GM19023 (cell line): Measurements from ENCODE around the gene RTF1.
"Not testable (repeated sequence)": the region's sequence is repeated elsewhere in the genome, so short reads cannot be mapped to it uniquely, and the experiment has no call there.

Experiments
- ATAC-seq: cut with Tn5 transposase; IDR thresholded peaks from one replicate; pipeline ENCODE4 v1.9.1; 2021; ENCODE audit warnings: mild to moderate bottlenecking, moderate library complexity; ENCODE audit not compliant: unreplicated experiment

The RTF1 gene

DNA sequence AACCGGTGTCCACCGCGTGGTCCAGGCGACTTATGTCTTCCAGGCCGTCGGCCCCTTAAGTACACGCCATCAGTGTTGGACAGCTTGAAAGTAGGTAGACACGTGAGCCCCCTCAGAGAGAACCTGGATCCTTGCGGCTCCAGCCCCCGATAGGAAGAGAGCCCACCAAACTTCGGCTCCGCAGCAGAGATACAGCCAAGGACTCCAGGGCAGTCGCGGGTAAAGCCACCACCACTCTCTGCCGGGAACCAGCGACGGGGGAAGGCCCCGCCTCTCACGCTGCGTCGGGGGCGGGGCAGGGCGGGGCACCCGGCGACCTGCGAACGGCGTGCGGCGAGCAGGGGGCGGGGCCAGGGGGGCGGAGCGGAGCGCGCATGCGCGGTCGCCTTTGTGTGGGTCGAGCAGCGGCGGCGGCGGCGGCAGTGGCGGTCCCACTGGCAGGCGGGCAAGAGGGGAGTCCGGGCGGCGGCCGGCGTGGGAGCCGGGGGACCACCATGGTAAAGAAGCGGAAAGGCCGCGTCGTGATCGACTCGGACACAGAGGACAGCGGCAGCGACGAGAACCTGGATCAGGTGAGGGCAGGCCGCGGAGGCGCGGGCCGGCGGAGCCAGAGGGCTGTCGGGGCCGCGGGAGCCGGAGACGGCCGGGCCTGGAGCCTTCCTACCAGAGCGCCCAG, at the start of gene RTF1:
Gene RTF1, plus strand, starts transcription at position 354 of the 676 bp plus-strand sequence. Its CDS starts 21 bp downstream, at position 375.
- ATAC-seq: peak; percentile 85

DNA sequence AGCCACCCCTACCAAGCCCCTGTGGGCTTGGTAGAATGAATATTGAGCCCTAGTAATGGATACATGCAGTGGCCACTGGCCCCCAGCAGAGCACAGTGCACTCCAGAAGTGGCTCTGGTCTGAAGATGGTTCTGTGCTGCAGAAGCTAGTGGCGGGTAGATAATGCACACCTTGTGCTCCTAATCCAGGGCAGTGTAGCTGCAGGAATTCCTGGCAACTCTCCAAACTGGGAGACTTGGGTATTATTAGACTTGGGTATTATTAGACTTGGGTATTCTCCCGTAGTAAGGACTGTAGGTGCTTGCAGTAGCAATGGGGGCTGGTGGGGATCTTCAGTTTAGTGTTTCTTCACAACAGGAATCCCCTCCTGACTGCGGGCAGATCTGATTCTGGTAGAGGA, 49.5 kb upstream of the RTF1 start:
- no peak for ATAC-seq

DNA sequence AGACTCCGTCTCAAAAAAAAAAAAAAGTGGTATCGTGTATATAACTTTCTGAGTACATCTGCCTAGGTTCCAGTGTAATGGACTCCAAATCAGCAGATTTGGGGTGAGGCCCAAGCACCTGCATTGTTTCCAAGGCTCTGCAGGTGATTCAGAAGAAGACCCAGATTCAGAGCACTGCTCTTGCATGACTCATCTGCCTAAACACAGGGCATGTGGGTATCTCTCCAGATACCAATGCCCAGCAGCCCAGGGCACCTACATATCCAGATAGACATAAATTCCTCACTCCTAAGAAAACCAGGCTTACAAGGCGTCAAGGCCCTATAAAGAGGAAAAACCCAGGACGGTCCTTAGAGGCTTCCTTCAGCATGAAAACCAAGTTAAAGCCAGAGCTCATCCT, 38.9 kb upstream of the RTF1 start:
- no peak for ATAC-seq

DNA sequence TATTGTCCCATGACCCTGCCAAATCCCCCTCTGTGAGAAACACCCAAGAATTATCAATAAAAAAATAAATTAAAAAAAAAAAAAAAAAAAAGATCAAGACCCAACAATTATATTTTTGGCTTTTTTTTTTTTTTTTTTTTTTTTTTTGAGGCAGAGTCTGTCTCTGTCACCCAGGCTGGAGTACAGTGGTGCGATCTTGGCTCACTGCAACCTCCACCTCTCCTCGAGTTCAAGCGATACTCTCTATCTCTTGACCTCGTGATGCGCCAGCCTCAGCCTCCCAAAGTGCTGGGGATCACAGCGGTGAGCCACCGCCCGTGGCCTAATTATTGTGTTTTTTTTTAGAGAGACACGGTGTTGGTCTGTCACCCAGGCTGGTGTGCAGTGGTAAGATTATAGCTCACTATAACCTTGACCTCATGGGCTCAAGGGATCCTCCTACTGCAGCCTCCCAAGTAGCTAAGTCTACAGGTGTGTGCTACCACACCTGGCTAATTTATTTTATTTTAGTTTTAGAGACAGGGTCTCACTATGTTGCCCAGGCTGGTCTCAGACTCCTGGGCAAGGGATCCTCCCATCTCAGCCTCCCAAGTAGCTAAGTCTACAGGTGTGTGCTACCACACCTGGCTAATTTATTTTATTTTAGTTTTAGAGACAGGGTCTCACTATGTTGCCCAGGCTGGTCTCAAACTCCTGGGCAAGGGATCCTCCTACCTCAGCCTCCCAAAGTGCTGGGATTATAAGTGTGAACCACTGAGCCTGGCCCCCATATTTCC, 32.7 kb upstream of the RTF1 start:
- not testable (repeated sequence) for ATAC-seq

DNA sequence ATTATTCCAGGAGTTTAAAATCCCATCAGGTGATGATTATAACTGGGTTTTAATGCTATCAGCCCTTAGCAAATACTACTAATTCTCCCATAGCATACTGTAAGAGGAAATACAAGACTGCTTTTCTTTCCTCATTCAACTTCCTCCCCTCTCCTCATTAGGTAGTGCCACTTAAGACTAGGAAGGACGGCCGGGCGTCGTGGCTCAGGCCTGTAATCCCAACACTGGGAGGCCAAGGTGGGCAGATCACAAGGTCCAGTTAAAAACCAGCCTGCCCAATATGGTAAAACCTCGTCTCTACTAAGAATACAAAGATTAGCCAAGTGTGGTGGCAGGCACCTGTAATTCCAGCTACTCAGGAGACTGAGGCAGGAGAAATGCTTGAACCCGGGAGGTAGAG, 29.2 kb upstream of the RTF1 start:
- no peak for ATAC-seq

DNA sequence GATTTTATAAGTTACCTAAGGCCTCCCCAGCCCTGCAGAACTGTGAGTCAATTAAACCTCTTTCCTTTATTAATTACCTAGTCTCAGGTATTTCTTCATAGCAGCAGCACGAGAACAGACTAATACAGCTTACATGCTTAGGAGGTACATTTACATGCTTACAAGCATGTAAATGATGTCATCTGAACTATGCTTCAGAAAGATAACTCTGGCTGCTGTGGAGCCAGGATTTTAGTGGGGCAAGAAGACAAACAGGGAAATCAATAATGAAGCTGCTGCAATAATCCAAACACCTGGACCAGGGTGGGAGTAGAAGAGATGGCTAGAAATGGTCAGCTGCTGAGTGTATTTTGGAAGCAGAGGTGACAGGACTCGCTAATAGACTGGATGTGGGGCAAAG, 24.2 kb upstream of the RTF1 start:
- ATAC-seq: no peak

DNA sequence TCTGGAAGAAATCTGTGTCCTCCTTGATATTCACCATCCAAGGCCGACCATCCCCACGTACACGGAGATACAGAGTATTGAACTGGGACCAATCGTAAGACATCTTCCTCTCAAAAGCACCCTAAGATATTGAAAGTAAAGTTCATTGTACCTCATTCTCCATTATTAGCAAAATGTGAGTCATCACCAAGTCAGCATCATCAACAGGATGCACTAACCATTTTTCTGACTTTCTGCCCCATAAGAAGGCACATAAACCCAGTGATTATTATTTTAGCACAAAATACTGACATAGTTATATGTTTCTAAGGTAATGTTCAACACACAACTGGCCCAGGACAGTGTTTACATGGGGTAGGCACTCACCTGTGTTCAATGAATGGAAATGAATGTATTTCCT, 22.0 kb upstream of the RTF1 start:
- no peak for ATAC-seq

DNA sequence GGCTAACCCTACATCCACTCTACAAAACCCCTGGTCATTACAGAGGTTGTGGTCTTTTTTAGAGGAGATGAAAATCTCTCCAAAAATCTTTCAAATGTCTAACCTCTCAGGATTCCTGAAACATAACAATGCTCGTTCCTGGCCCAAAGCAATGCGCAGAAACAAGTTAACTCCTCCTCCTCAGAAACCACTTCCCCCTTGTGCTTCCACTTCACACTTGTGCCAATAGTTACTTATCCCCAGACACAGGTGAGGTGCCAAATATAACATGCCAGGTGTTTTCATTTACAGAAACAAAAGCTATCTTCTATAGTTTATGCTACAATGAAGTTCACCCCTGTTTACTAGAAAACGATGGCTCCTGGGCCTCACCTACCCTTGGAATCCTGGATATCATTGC, 20.8 kb upstream of the RTF1 start:
- no peak for ATAC-seq

DNA sequence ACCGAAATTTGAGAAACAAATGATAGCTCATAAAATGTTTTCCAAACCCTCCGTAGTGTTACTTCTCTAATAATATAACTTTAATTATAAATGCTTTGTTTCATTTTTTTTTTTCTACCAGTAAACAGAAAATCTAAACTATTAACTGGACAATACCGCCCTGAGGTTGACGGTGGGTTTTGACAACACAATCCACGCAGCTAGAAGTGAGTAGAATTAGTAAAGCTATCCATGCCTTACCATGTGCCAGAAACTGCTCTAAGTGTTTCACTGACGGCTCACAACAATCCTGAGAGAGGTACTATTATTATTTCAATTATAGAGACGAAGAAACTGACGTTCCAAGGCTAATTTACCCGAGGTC, 15.0 kb upstream of the RTF1 start:
- no peak for ATAC-seq

DNA sequence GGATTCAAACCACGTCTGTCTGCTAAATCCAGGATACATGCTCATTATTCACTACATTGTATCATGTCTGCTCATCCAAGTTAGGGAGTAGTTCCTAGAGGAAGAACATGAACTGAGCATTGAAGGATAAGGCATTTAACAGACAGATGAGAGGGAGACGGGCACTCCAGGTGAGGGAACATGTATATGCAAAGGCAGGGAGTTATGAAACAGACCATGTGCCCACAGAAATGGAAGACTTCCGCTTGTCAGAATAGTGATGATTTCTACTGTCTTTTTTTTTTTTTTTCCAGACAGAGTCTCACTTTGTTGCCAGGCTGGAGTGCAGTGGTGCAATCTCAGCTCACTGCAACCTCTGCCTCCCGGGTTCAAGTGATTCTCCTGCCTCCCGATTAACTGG, 9.6 kb upstream of the RTF1 start:
- no peak for ATAC-seq

DNA sequence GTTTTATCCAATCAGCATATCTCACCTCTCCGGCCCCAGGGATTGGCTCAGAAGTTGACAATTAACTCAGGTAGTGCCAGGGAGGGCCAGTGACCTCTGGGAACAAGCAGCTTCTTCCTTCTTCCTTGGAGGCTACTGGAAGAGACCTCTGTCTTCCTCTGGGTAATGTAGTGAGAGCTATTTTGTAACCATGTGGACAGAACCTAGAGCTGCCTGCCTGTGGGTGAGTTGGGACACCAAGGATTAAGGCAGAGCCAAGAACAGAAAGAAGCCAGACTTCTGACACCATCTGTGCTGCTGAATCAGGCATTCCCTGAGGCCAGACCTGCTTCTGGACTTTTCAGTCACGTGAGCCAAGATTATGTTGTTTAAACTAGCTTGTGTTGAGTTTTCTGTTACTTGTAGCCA, 8.7 kb upstream of the RTF1 start:
- no peak for ATAC-seq

DNA sequence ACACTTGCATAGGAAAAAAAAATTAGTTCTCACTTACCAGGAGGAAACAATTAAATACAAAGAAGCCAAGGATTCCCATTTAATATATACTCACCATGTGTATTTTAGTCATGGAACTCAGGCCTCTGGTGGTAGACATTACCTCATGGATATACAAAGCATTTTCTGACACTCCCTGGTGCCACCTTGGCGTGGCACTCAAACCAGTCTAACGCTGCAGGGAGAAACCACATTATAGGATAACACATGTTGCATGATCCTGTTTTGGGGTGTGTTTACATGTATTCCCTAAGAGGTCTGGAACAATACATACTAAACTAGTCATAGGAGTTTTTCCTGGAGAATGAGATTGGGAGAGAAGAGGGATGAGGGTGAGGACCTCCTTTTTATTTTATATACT, 5.9 kb upstream of the RTF1 start:
- no peak for ATAC-seq

DNA sequence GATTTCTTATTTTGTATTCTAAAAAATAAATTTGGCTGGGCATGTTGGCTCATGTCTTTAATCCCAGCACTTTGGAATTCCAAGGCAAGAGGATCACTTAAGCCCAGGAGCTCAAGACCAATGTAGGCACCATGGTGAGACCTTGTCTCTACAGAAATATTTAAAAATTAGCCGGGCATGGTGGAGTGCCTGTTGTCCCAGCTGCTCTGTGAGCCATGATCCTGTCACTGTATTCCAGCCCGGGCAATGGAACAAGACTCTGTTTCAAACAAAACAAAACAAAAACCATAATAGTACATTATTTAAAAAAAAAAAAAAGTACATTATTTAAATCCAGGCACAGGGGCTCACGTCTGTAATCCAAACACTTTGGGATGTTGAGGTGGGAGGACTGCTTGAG, 5.5 kb upstream of the RTF1 start:
- no peak for ATAC-seq

DNA sequence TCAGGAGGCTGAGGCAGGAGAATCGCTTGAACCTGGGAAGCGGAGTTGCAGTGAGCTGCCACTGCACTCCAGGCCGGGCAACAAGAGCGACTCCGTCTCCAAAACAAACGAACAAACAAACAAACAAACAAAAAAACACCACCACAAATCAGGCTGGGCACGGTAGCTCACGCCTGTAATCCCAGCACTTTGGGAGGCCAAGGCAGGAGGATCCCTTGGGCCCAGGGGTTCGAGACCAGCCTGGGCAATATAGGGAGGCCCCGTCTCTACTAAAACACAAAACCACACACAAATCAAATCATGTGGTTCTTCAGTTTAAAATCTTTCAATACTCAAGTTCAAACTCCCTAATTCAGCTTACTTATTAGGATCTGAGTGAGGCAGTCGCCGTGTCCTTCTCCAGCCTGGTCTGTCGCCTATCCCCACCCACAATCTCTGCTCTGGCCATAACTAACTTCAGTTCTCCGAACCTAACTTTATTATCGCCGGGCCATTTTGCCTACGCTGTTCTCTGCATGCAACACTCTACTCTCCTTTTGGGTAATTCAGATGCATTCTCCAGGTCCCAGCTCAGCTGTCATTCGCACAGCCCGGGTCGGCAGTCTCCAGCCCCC, 660 bp upstream of the RTF1 start:
- peak; percentile 6 for ATAC-seq

DNA sequence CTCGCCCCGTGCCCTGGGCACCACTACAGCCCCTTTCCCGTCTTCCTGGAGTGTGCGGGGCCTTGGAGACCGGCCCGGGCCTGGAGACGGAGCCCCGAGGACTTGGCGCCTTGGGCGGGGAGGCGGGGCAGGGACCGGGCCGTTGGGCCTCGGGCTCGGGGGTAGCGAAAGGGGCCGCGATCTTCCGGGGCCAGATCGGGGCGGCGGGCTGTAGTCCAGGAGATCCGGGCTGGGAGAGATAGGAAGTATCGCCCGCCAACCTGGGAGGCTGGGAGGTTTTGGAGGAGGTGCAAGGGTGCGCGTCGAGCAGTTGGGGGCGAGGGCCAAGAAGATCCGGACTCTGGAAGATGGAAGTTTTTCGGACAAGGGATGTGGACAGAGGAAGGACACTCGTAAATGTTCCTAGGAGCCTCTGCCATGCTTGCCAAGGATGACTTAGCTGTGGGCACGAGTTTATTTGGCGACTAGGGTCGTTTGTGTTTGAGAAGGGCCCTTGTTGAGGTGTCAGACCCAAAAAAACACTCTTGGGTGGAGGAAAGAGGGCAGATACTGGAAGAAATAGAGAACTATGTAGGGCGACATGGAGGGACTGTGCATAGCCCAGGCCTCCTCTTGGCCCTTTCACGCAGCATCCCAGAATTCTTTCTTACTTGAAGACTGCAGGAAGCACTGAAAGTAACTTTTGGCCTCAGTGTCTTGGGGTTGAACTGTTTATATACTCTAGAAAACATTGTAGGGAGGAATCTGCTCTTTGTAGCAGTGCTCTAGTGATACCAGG, 712 bp downstream of the RTF1 start:
- peak; percentile 47 for ATAC-seq

DNA sequence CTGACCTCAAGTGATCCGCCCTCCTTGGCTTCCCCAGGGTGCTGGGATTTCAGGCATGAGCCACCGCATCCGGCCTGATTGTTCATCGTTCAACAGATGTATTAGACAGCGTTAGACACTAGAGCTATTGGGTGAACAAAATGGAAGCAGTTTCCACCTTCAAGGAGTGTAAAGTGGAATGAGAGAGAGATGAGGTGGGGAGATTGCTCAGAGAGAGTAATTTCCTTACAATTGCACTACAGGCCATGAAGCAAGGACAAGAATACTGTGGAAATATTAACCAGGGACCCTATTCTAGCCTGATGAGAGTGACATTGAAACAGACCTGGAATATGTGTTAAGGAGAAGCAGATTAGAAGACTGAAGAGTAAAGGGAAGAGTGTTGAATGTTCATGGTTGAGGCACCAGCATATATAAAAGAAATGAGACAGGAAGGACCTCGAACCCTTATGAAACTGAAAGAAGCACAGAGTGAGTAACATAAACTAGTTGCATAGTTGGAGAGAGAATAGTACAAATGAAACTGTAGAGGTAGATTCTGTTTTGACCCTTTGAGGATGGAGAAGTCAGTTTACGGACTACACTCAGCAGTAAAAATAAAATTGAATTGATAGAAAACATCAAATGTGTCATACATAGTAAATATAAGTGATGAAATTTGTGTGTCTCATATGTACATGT, 7.2 kb downstream of the RTF1 start:
- ATAC-seq: no peak

DNA sequence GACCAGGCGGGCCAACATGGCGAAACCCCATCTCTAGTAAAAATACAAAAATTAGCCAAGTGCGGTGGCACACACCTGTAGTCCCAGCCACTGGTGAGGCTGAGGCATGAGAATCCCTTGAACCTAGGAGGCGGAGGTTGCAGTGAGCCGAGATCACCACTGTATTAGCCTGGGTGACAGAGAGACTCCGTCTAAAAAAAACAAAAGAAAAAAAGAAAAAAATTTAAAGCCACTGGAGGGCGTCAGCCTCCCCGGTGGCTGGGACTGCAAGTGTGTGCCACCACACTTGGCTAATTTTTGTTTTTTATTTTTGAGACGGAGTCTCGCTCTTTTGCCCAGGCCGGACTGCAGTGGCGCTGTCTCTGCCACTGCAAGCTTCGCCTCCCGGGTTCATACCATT, 7.9 kb downstream of the RTF1 start:
- no peak for ATAC-seq

DNA sequence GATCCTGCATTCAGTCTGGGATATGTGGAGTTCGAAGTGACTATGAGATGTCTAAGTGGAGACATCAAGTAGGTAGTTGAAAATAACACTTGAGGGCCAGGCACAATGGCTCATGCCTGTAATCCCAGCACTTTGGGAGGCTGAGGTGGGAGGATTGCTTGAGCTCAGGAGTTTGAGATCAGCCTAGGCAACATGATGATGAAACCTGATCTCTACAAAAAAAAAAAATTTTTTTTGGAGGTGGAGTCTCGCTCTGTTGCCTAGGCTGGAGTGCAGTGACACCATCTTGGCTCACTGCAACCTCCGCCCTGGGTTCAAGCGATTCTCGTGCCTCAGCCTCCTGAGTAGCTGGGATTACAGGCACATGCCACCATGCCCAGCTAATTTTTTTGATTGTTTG, 9.0 kb downstream of the RTF1 start:
- not testable (repeated sequence) for ATAC-seq

DNA sequence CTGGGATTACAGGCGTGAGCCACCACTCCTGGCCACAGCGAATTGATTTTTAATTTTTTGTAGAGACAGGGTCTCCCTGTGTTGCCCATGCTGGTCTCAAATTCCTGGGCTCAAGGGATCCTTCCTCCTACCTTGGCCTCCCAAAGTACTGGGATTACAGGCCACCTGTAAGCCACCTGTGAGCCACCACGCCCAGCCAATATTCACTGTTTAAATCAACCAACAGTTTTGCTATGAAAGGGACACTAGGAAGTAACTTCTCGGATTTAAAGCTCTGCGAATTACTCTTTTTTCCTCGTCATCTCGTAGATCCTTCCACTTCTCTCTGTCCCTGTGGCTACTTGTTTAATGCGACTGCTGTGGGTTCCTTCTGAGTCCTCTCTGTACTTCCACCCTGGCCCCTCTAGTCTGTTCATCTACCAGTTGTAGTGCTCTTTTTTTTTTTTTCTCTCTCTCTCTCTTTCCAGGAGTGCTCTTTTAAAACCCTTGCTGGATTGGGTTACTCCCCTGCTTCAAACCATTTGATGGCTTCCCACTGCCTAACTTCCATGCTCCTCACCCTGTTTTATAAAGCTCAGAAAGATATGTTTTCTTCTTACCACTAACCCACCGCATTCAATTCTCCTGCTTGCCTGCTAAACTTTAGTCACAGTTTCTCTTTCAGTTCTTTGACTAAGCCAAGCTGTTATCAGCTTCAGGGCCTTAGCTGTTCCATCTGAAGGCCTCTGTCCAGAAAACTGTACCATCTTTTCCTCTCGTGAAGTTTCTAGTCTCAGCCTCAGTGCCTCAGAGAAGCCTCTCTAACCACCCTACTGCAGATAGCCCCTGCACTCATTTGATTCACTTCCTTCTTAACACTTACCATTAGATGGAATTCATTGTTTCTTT, 12.4 kb downstream of the RTF1 start:
- peak; percentile 75 for ATAC-seq
